ENCODE results near the gene PCDH15. TPM values are rescaled to one million over a fixed set of nuclear protein-coding genes. Genes with fewer than 3 reads are reported as not detected.

The PCDH15 gene
- total RNA-seq, 1 experiment from 2014 or later = not detected

DNA sequence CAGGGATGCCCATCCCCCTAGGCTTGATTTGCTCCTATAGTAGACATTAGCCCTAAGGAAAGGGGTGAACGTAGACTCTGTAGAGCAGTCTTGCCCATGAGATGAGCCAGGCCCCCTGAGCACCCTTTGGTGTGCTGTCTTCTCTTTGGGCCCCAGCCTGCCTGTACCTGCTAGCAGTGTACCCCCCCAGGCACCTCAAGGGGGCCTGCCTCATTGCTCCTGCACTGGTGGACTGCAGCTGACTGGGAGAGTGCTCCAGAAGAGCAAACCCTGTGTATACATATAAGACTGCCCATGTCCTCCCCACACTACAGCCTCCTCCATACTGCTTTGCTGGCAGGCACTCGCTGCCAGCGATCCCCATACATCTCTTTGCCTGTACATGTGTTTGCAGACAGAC lies 206.7 kb downstream of the PCDH15 start:
- H3K4me1 ChIP-seq (ENCODE audit: insufficient read depth, low read length, poor library complexity, severe bottlenecking) = no peaks in the 10 kb centered on the region
- intact Hi-C loops (cut with micrococcal nuclease; ENCODE audit: unreplicated experiment) = no loop called here
- DNase-seq (ENCODE audit: low spot score) = no peak
- no peaks in the 10 kb centered on the region for H3K36me3 ChIP-seq (ENCODE audit: insufficient read depth, low read length, poor library complexity, severe bottlenecking)
- TF ChIP-seq CTCF (conservative IDR thresholded peaks at IDR 0.05; ENCODE audit: low read depth, low read length) (no peak), EZH2 (IDR thresholded peaks at IDR 0.05; ENCODE audit: borderline replicate concordance, low read depth, low read length, poor library complexity, severe bottlenecking) (no peak)
- BruUV-seq (replicated peaks) = no TSS peak
- ChIA-PET POLR2A (ENCODE audit: low non-redundant PET) (no interaction called here), CTCF (no interaction called here)
- peaks cover 34% of the 10 kb centered on the region for H3K9me3 ChIP-seq (ENCODE audit: low read depth, low read length, poor library complexity, severe bottlenecking)
- no peaks in the 10 kb centered on the region for H3K27me3 ChIP-seq (replicated peaks; ENCODE audit: insufficient read depth, low read depth, low read length, poor library complexity)
- H3K27ac ChIP-seq (ENCODE audit: low read depth, low read length, poor library complexity, severe bottlenecking) = no peak overlapping the region
- no peak overlapping the region for H3K4me3 ChIP-seq (ENCODE audit: low read depth, low read length, poor library complexity, severe bottlenecking)

DNA sequence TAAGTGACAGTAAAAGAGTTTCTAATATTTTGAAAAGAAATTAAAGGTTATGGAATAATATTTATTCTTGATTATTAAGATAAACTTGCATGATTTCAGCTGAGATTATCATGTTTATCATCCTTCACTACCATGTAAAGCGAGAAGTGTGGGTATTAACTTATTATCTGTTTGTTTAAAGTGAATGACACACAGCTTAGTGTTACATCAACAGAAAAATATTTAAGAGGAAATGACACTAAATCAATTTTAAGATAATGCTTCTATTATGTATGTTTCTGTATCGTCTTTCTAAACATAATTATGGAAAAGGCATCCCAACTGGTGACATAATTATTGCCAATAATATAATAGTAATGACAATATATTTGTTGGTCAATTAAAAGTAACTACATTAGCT lies 213.1 kb downstream of the PCDH15 start:
- Histone ChIP-seq H3K27me3 (replicated peaks; ENCODE audit: insufficient read depth, low read depth, low read length, poor library complexity) (no peaks in the 10 kb centered on the region), H3K4me3 (ENCODE audit: low read depth, low read length, poor library complexity, severe bottlenecking) (no peak overlapping the region), H3K36me3 (ENCODE audit: insufficient read depth, low read length, poor library complexity, severe bottlenecking) (no peaks in the 10 kb centered on the region), H3K4me1 (ENCODE audit: insufficient read depth, low read length, poor library complexity, severe bottlenecking) (no peaks in the 10 kb centered on the region), H3K27ac (ENCODE audit: low read depth, low read length, poor library complexity, severe bottlenecking) (no peak overlapping the region), H3K9me3 (ENCODE audit: low read depth, low read length, poor library complexity, severe bottlenecking) (peaks cover 3% of the 10 kb centered on the region)
- CTCF ChIA-PET = no interaction called here
- POLR2A ChIA-PET (ENCODE audit: low non-redundant PET) = no interaction called here
- intact Hi-C loops (cut with micrococcal nuclease; ENCODE audit: unreplicated experiment) = no loop called here
- DNase-seq (ENCODE audit: low spot score) = no peak
- no TSS peak for BruUV-seq (replicated peaks)
- TF ChIP-seq CTCF (conservative IDR thresholded peaks at IDR 0.05; ENCODE audit: low read depth, low read length) = no peak
- no peak for TF ChIP-seq EZH2 (IDR thresholded peaks at IDR 0.05; ENCODE audit: borderline replicate concordance, low read depth, low read length, poor library complexity, severe bottlenecking)

DNA sequence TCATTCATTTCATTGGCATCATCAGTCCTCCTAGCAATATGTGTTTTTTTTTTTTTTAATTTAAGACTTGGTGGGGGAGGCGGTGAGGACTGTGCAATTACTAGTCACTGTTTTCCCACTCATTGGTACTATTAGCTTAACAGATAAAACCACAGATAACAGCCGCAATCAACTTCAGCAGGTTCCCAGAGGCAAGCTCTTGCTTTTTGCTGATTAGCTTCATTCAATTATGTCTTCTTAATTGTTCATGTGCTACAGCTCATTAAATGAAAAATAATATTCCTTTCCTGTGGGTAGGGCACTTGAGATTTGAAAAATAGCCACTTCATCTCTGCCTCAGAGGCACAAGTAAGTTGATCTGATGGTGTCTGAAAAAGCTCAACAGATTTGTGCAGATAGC lies 215.5 kb downstream of the PCDH15 start:
- TF ChIP-seq EZH2 (IDR thresholded peaks at IDR 0.05; ENCODE audit: borderline replicate concordance, low read depth, low read length, poor library complexity, severe bottlenecking) (no peak), CTCF (conservative IDR thresholded peaks at IDR 0.05; ENCODE audit: low read depth, low read length) (no peak)
- no peaks in the 10 kb centered on the region for H3K4me1 ChIP-seq (ENCODE audit: insufficient read depth, low read length, poor library complexity, severe bottlenecking)
- H3K9me3 ChIP-seq (ENCODE audit: low read depth, low read length, poor library complexity, severe bottlenecking) = peaks cover 3% of the 10 kb centered on the region
- intact Hi-C loops (cut with micrococcal nuclease; ENCODE audit: unreplicated experiment) = no loop called here
- BruUV-seq (replicated peaks) = no TSS peak
- no peaks in the 10 kb centered on the region for H3K36me3 ChIP-seq (ENCODE audit: insufficient read depth, low read length, poor library complexity, severe bottlenecking)
- CTCF ChIA-PET = no interaction called here
- no peak for DNase-seq (ENCODE audit: low spot score)
- H3K27ac ChIP-seq (ENCODE audit: low read depth, low read length, poor library complexity, severe bottlenecking) = no peak overlapping the region
- H3K4me3 ChIP-seq (ENCODE audit: low read depth, low read length, poor library complexity, severe bottlenecking) = no peak overlapping the region
- H3K27me3 ChIP-seq (replicated peaks; ENCODE audit: insufficient read depth, low read depth, low read length, poor library complexity) = no peaks in the 10 kb centered on the region
- POLR2A ChIA-PET (ENCODE audit: low non-redundant PET) = no interaction called here

Measured in A673 (cell line).